Measurements from ENCODE around the gene VPS25. TPM values are rescaled to one million over a fixed set of nuclear protein-coding genes. Genes with fewer than 3 reads are reported as not detected.

Gene VPS25
- total and polyA plus RNA-seq, 9 of the 15 experiments (the other 6 are each of a cell fraction or from before 2014, with no cell fraction given) = 123 to 352 (median 180) TPM

- BruUV-seq (replicated peaks) = TSS peak; percentile 88
- in situ Hi-C loops (cut with MboI) = no loop called here
- H2AFZ ChIP-seq (ENCODE audit: low read depth, low read length) = 0 out of 2 replicates have a peak overlapping the region, but pooled peaks have one; percentile 96
- DNase-seq (ENCODE audit: extremely low read depth in 1 of 4, low spot score in 3 of 4) (peak in 1 of 4 experiments; percentile 37), ATAC-seq (no peak; the same call in 2 of the 3 replicates), FAIRE-seq (no peak)
- intact Hi-C loops (cut with micrococcal nuclease) = no loop called here
- no peaks in the 10 kb centered on the region for H3K9me1 ChIP-seq (ENCODE audit: control insufficient read depth, insufficient read depth, low read length)
- TF ChIP-seq POLR2AphosphoS5 (IDR thresholded peaks at IDR 0.05; ENCODE audit: control insufficient read depth, insufficient read depth, low read depth, low read length) = peak; percentile 14; the same call in 1 of the 2 replicates
- peak; percentile 44; the same call in 1 of the 2 replicates for TF ChIP-seq NFIC (IDR thresholded peaks at IDR 0.05)
- 0 out of 2 replicates have a peak, but pooled peaks have one; percentile 7 for TF ChIP-seq ZNF316 (IDR thresholded peaks at IDR 0.05)
- TF ChIP-seq POLR2A (conservative IDR thresholded peaks at IDR 0.05) = peak; percentile 42; the same call in 1 of the 2 replicates
- TF ChIP-seq ZNF444 (CRISPR knock-in tag; IDR thresholded peaks at IDR 0.05) = no peak
- TF ChIP-seq KDM5B (IDR thresholded peaks at IDR 0.05; ENCODE audit: insufficient replicate concordance, low read depth, low read length) = peak; percentile 18
- TF ChIP-seq PATZ1 (CRISPR knock-in tag; IDR thresholded peaks at IDR 0.05; ENCODE audit: borderline replicate concordance) = no peak
- TF ChIP-seq, protein P1, sequence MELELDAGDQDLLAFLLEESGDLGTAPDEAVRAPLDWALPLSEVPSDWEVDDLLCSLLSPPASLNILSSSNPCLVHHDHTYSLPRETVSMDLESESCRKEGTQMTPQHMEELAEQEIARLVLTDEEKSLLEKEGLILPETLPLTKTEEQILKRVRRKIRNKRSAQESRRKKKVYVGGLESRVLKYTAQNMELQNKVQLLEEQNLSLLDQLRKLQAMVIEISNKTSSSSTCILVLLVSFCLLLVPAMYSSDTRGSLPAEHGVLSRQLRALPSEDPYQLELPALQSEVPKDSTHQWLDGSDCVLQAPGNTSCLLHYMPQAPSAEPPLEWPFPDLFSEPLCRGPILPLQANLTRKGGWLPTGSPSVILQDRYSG (tag; conservative IDR thresholded peaks at IDR 0.05; ENCODE audit: low read depth) = no peak
- no peak for TF ChIP-seq CEBPG (CRISPR knock-in tag; IDR thresholded peaks at IDR 0.05)
- TF ChIP-seq CEBPG (tag; conservative IDR thresholded peaks at IDR 0.05 in 1 of 2, IDR thresholded peaks at IDR 0.05 in 1 of 2) = no peak
- no peak for TF ChIP-seq XRCC5 (IDR thresholded peaks at IDR 0.05; ENCODE audit: low read depth, low read length)
- peak overlapping the region; percentile 94 for H3K4me2 ChIP-seq (ENCODE audit: insufficient read depth, low read length)
- 48% methylated on average over 10 of the region's 10 CpGs for WGBS (ENCODE audit: insufficient coverage, low coverage, missing lambda C conversion rate)
- peak overlapping the region; percentile 73 for H3K4me3 ChIP-seq
- ChIA-PET CTCF (ENCODE audit: low intra/inter-chr PET ratio) (no interaction called here), POLR2A (interaction anchor here (0.6 to 6.4 kb wide), 8 partner anchors 11 to 219 kb away, joined by 3 to 47 read pairs (median 4); partner anchors contain the start of genes AOC3, BECN1, VPS25 and WNK4)
- H3K27ac ChIP-seq (ENCODE audit: extremely low read depth, low read depth, low read length) = peak overlapping the region; percentile 68; the same call in 2 of the 3 replicates
- peak overlapping the region; percentile 84 to 99 for H3K9ac ChIP-seq (ENCODE audit: insufficient read depth in 1 of 2, low read depth in 2 of 2, low read length in 2 of 2)
- H3K4me1 ChIP-seq (replicated peaks in 1 of 2; ENCODE audit: control insufficient read depth in 2 of 2, insufficient read depth in 2 of 2, low read length in 2 of 2) = peaks cover 17 to 36% of the 10 kb centered on the region in 2 experiments
- H4K20me1 ChIP-seq (replicated peaks; ENCODE audit: control insufficient read depth, insufficient read depth, low read length) = no peaks in the 10 kb centered on the region
- H3K36me3 ChIP-seq (ENCODE audit: control insufficient read depth, insufficient read depth, low read length) = peaks cover 30% of the 10 kb centered on the region
- H3K27me3 ChIP-seq (ENCODE audit: control insufficient read depth in 2 of 2, insufficient read depth in 2 of 2, low read length in 2 of 2) = no peaks in the 10 kb centered on the region
- no peaks in the 10 kb centered on the region for H3K9me3 ChIP-seq (replicated peaks; ENCODE audit: control insufficient read depth, insufficient read depth, low read depth, low read length)
- peaks cover 17% of the 10 kb centered on the region for H3K79me2 ChIP-seq (ENCODE audit: control insufficient read depth, insufficient read depth, low read length)
Measured at GRCh38 chr17:42797067-42798007, 24.1 kb downstream of the VPS25 start.
